HL-60 (cell line): ENCODE measurements around the gene ADISSP.

ENCODE experiments used
- DNase-seq, 2 experiments: peaks; one replicate each; pipeline ENCODE4 v3.0.0-alpha.2; 2010 to 2020; ENCODE audit warnings: low read depth in 1 of 2, low spot score in 1 of 2
- H3K27ac ChIP-seq: fragments of 250-450 bp; sonication (Bioruptor Pico); replicated peaks from 2 replicates; pipeline ENCODE4 v1.5.1; 2020; ENCODE audit warnings: mild to moderate bottlenecking, moderate library complexity
- H3K27me3 ChIP-seq: fragments of 250-450 bp; sonication (Bioruptor Pico); 2 replicates; pipeline ENCODE4 v1.5.1; 2021; ENCODE audit warnings: mild to moderate bottlenecking, moderate library complexity; ENCODE audit not compliant: insufficient read depth, poor library complexity, severe bottlenecking
- H3K4me3 ChIP-seq: replicated peaks from 2 replicates; pipeline ENCODE4 v1.5.1; 2011; ENCODE audit warnings: mild to moderate bottlenecking, control low read depth, low read length; ENCODE audit not compliant: insufficient read depth
- GABPA ChIP-seq: IDR thresholded peaks from 2 replicates; pipeline ENCODE4 v1.6.1; 2012; ENCODE audit warnings: low read depth
- POLR2AphosphoS5 ChIP-seq: IDR thresholded peaks from 2 replicates; pipeline ENCODE4 v1.6.1; 2012; ENCODE audit warnings: low read depth
- SPI1 ChIP-seq: IDR thresholded peaks from 2 replicates; pipeline ENCODE4 v1.6.1; 2012; ENCODE audit warnings: low read depth, mild to moderate bottlenecking, borderline replicate concordance
- TF ChIP-seq, protein P1 (sequence below): IDR thresholded peaks from one replicate; pipeline ENCODE4 v1.5.1; 2011; ENCODE audit warnings: low read length, control low read depth, inconsistent platforms; ENCODE audit not compliant: insufficient read depth
- TF ChIP-seq, protein P2 (sequence below): IDR thresholded peaks from 2 replicates; pipeline ENCODE4 v1.6.1; 2012; ENCODE audit warnings: low read depth; ENCODE audit not compliant: insufficient replicate concordance

ADISSP gene

GRCh38 chr20:3706774-3707507 lies 60.6 kb downstream of the ADISSP start:
- TF ChIP-seq SPI1: no peak
- TF ChIP-seq, protein P1, sequence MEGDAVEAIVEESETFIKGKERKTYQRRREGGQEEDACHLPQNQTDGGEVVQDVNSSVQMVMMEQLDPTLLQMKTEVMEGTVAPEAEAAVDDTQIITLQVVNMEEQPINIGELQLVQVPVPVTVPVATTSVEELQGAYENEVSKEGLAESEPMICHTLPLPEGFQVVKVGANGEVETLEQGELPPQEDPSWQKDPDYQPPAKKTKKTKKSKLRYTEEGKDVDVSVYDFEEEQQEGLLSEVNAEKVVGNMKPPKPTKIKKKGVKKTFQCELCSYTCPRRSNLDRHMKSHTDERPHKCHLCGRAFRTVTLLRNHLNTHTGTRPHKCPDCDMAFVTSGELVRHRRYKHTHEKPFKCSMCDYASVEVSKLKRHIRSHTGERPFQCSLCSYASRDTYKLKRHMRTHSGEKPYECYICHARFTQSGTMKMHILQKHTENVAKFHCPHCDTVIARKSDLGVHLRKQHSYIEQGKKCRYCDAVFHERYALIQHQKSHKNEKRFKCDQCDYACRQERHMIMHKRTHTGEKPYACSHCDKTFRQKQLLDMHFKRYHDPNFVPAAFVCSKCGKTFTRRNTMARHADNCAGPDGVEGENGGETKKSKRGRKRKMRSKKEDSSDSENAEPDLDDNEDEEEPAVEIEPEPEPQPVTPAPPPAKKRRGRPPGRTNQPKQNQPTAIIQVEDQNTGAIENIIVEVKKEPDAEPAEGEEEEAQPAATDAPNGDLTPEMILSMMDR: no peak
- TF ChIP-seq POLR2AphosphoS5: no peak
- TF ChIP-seq, protein P2, sequence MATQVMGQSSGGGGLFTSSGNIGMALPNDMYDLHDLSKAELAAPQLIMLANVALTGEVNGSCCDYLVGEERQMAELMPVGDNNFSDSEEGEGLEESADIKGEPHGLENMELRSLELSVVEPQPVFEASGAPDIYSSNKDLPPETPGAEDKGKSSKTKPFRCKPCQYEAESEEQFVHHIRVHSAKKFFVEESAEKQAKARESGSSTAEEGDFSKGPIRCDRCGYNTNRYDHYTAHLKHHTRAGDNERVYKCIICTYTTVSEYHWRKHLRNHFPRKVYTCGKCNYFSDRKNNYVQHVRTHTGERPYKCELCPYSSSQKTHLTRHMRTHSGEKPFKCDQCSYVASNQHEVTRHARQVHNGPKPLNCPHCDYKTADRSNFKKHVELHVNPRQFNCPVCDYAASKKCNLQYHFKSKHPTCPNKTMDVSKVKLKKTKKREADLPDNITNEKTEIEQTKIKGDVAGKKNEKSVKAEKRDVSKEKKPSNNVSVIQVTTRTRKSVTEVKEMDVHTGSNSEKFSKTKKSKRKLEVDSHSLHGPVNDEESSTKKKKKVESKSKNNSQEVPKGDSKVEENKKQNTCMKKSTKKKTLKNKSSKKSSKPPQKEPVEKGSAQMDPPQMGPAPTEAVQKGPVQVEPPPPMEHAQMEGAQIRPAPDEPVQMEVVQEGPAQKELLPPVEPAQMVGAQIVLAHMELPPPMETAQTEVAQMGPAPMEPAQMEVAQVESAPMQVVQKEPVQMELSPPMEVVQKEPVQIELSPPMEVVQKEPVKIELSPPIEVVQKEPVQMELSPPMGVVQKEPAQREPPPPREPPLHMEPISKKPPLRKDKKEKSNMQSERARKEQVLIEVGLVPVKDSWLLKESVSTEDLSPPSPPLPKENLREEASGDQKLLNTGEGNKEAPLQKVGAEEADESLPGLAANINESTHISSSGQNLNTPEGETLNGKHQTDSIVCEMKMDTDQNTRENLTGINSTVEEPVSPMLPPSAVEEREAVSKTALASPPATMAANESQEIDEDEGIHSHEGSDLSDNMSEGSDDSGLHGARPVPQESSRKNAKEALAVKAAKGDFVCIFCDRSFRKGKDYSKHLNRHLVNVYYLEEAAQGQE: no peak
- no peak for TF ChIP-seq GABPA
- Histone ChIP-seq H3K4me3 (no peak overlapping the region), H3K27me3 (no peaks in the 10 kb centered on the region), H3K27ac (no peak overlapping the region)
- no peak for DNase-seq

GRCh38 chr20:3705970-3706739 lies 61.4 kb downstream of the ADISSP start:
- TF ChIP-seq, protein P1: no peak
- TF ChIP-seq SPI1: no peak
- TF ChIP-seq GABPA: no peak
- no peak for TF ChIP-seq POLR2AphosphoS5
- TF ChIP-seq, protein P2: no peak
- no peak for DNase-seq
- Histone ChIP-seq H3K27ac (no peak overlapping the region), H3K27me3 (no peaks in the 10 kb centered on the region), H3K4me3 (no peak overlapping the region)

DNA sequence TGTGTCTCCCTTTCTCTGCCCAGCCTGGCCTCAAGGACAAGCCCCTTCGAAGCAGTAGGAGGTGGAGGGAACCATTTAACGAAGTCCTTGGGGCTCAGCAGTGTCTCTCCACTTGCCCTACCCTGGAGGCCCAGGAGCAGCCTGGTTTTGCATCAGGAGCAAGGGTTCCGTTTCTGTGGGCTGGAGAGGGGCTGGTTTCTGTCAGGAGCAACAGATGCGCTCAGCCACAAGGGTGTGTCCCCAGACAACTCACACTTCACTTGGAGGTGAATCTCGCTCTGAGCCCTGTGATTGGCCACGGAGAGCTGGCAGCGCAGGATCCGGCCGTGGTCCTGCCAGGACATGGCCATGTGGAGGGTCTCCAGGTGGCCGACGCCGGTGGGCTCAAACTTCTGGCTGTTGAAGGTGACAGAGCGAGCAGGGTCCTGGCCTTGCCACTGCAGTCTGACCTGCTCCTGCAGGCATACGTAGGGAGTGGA lies 62.0 kb downstream of the ADISSP start:
- Histone ChIP-seq H3K27ac (no peak overlapping the region), H3K27me3 (no peaks in the 10 kb centered on the region), H3K4me3 (no peak overlapping the region)
- TF ChIP-seq, protein P1: no peak
- TF ChIP-seq POLR2AphosphoS5 (no peak), GABPA (no peak), SPI1 (no peak)
- TF ChIP-seq, protein P2: no peak
- DNase-seq: no peak
